HUDEP-2 (cell line): Measurements from ENCODE around the gene NXPH4.
A peak's percentile ranks its signal among the peaks of the same experiment; 100 is the strongest.

Experiments used
- DNase-seq, 76 experiments: peaks; one replicate each; lab custom pipeline; 2025; ENCODE audit not compliant: unreplicated experiment in 76 of 76; lab: John Stamatoyannopoulos, UW

The NXPH4 gene

GRCh38 chr12:57201631-57202030 is 15.0 kb upstream of the NXPH4 start:
- no peak for DNase-seq

- no peak for DNase-seq
These were observed 14.3 kb upstream of the NXPH4 start for GRCh38 chr12:57202321-57202720.

- DNase-seq = no peak
These were observed 13.4 kb upstream of the NXPH4 start for GRCh38 chr12:57203201-57203600.

GRCh38 chr12:57203791-57204190 is 12.8 kb upstream of the NXPH4 start:
- DNase-seq = no peak

- DNase-seq = no peak
These were observed 12.1 kb upstream of the NXPH4 start for GRCh38 chr12:57204454-57204853.

GRCh38 chr12:57205186-57205585 is 11.4 kb upstream of the NXPH4 start:
- DNase-seq = no peak

GRCh38 chr12:57205931-57206330 is 10.7 kb upstream of the NXPH4 start:
- DNase-seq = no peak

GRCh38 chr12:57207731-57208630 is 8.6 kb upstream of the NXPH4 start:
- DNase-seq = no peak

- DNase-seq = peak in 3 of 76 experiments; percentile 31 to 41 (median 35)
These were observed 7.8 kb upstream of the NXPH4 start for GRCh38 chr12:57208631-57209282.

GRCh38 chr12:57209916-57210315 is 6.7 kb upstream of the NXPH4 start:
- DNase-seq = no peak

GRCh38 chr12:57210461-57210860 is 6.1 kb upstream of the NXPH4 start:
- no peak for DNase-seq

GRCh38 chr12:57210926-57211692 is 5.5 kb upstream of the NXPH4 start:
- no peak for DNase-seq

GRCh38 chr12:57211791-57212700 is 4.5 kb upstream of the NXPH4 start:
- no peak for DNase-seq

- no peak for DNase-seq
These were observed 3.9 kb upstream of the NXPH4 start for GRCh38 chr12:57212701-57213057.

GRCh38 chr12:57213058-57213715 is 3.4 kb upstream of the NXPH4 start:
- peak in 68 of 76 experiments; percentile 4 to 82 (median 60) for DNase-seq

- peak in 1 of 76 experiments; percentile 30 for DNase-seq
These were observed 2.7 kb upstream of the NXPH4 start for GRCh38 chr12:57213763-57214397.

GRCh38 chr12:57214398-57214781 is 2.2 kb upstream of the NXPH4 start:
- peak in 40 of 76 experiments; percentile 8 to 61 (median 36) for DNase-seq

GRCh38 chr12:57215065-57215464 is 1.5 kb upstream of the NXPH4 start:
- no peak for DNase-seq

- no peak for DNase-seq
These were observed 953 bp upstream of the NXPH4 start for GRCh38 chr12:57215668-57216013.
